Activated T-cell treated with anti-CD3 and anti-CD28 coated beads for 24 hours (primary cell): ENCODE data around the gene ARHGAP9.
"Not testable (repeated sequence)": the region's sequence is repeated elsewhere in the genome, so short reads cannot be mapped to it uniquely, and the experiment has no call there.

ENCODE experiments used
- DNase-seq: peaks from one replicate; pipeline ENCODE4 v3.0.0-alpha.2; 2020; ENCODE audit warnings: low read depth

Gene ARHGAP9

DNA sequence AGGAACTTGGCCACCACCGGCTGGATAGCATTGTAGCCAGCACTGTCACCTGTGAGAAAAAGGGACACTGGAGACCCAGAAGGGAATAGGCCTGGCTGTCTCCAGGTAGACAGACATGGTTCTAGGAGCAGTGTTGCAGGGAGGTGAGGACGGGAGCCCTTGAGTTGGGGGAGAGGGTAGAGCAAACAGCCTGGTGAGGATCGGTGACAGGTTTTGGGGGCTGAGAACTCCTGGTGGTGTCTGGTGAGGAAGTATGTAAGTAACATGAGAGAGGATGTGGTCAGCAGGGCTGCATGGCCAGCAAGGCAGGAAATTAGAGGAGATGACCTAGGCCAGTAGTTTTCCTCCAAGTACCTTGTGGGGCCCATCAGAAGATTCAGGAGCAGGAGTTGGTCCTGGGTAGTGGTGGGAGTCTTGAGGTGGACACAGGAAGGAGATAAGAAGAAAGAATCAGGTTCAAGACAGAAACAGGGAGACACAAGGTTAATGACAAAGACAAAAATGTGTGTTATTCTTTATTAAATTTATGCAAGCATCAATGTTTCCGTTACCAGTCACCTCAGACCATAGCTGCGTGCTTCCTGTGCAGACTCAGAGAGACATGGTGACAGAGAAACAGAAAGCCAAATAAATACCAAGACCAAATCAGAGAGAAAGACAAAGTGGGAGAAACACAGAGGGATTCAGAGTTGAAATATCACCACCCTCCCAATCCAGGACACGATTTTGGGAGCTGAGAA, at the start of gene ARHGAP9:
TSS of gene ARHGAP9 (minus strand) at position 491 of the 740 bp plus-strand sequence. CDS start at position 31, 460 bp downstream.
- DNase-seq: peak; percentile 50

- DNase-seq: no peak
These were observed 49.3 kb upstream of the ARHGAP9 start for GRCh38 chr12:57528831-57529555.

DNA sequence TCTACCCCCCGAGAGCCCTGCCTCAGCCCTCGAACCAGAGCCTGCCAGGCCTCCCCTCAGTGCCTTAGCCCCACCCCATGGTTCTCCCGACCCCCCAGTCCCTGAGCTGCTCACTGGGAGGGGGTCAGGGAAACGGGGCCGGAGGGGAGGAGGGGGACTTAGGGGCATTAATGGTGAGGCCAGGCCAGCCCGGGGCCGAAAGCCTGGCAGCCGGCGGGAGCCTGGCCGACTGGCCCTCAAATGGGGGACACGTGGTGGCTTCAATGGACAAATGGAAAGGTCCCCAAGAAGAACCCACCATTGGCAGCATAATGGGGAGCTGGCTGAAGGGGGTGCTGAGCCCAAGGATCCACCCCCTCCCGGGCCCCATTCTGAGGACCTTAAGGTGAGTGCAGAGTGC, 48.5 kb upstream of the ARHGAP9 start:
- no peak for DNase-seq

- no peak for DNase-seq
These were observed 47.5 kb upstream of the ARHGAP9 start for GRCh38 chr12:57527184-57527583.

- DNase-seq: no peak
These were observed 46.9 kb upstream of the ARHGAP9 start for GRCh38 chr12:57526477-57527126.

DNA sequence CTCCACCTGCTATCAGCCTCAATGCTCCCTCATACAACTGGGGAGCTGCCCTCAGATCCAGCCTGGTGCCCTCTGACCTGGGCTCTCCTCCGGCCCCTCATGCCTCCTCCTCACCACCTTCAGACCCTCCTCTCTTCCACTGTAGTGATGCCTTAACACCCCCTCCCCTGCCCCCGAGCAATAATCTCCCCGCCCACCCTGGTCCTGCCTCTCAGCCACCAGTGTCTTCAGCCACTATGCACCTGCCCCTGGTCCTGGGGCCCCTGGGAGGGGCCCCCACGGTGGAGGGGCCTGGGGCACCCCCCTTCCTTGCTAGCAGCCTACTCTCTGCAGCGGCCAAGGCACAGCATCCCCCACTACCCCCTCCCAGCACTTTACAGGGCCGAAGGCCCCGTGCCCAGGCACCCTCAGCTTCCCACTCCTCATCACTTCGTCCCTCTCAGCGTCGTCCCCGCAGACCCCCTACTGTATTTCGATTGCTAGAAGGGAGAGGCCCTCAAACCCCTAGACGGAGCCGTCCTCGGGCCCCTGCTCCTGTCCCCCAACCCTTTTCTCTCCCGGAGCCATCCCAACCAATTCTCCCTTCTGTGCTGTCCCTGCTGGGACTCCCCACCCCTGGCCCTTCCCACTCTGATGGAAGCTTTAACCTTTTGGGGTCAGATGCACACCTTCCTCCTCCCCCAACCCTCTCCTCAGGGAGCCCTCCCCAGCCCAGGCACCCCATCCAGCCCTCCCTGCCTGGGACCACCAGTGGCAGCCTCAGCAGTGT, 46.1 kb upstream of the ARHGAP9 start:
- no peak for DNase-seq

DNA sequence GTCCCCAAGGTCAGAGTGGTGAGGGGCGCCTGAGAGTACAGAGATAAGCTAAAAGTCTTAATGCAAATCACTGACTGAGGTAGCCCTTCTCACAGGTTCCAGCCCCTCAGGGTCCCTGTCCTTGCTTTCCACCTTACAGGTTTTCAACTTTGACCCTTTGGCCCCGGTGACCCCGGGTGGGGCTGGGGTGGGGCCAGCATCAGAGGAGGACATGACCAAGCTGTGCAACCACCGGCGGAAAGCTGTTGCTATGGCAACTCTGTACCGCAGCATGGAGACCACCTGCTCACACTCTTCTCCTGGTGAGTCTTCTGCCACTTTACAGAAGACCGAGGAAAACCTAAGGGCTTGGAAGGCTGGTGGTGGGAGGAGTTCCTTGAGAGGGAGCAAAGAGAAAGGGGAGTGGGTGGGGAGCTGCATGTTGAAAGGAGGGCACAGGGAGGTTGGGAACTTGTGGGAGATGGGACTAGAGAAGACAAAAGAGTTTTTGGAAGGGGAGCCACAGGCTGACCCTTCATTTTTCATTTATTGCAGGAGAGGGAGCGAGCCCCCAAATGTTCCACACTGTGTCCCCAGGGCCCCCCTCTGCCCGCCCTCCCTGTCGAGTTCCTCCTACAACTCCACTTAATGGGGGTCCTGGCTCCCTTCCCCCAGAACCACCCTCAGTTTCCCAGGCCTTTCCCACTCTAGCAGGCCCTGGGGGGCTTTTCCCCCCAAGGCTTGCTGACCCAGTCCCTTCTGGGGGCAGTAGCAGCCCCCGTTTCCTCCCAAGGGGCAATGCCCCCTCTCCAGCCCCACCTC, 45.3 kb upstream of the ARHGAP9 start:
- no peak for DNase-seq

DNA sequence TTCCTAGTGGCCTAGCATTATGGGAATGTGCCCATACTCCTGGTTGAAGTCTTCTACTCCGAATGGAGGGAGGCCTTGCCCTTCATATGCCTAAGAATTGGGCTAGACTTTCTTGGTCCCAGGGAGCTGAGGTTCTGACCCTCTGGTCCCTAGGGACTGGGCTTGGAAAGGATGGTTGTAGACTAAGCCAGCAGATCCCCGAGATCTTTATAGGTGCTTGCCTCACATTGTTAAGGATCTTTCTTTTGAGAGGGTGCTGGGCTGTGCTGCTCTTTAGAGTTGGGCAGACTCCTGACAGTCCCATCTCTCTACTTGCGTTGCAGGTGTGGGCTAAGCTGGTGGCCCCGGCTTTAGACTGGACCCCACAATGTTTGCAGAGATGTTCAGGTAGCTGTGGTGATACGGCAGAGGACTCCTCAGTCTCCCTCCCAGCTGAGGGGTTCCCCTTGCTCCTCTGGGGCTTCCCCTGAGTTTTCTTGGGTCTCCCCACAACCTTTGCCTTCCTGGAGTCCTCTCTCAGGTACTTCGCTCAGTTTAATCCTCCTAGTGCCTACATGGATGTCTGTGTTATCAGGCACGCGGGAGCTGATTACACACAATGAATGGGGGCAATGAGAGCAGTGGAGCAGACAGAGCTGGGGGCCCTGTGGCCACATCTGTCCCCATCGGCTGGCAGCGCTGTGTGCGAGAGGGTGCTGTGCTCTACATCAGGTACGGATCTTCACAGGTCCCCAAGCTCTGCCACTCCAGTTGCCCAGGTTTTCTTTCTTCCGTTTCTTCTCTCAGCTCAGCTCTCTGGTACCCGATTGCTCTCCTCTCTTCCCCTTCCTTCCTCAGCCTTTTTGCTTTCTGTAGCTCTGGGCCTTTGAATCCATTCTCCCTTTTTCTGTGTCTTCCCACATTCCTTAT, 44.3 kb upstream of the ARHGAP9 start:
- no peak for DNase-seq

DNA sequence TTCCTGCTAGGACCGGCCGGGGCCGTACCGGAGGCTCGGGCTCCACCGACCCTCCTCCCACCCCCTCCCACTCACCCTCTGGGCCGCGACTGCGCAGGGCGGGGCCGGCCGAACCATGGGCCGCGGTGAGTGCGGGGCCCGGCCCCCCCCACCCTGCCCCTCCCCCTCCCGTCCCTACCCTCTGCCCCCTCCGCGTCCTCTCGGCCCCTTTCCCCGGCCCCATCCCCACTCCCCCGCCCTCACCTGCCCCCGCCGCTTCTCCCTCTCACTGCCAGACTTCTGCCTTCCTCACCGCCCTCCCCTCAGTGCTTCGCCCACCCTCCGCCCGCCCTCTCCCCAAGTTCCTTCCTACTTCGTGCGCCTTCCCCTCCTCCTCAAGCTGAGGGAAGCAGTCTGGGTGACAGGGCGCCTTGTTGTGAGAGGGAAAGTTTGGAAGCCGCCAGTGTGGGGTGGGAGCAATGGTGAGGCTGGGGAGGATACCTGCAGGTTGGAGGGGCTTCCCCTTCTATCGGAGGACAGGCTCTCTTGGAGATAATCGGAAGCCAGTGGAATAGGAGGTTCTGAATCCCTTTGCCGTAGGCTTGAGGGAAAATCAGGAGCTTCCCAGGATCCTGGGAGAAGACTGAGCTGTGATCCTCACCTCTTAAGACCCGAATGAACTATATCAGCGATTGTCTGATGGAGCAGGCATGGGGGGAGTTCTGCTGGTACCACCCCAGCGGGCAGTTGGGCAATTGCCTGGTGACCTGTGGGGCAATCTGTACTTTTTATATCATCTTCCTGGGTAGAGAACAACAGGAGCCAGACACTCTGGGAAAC, 43.4 kb upstream of the ARHGAP9 start:
- no peak for DNase-seq

DNA sequence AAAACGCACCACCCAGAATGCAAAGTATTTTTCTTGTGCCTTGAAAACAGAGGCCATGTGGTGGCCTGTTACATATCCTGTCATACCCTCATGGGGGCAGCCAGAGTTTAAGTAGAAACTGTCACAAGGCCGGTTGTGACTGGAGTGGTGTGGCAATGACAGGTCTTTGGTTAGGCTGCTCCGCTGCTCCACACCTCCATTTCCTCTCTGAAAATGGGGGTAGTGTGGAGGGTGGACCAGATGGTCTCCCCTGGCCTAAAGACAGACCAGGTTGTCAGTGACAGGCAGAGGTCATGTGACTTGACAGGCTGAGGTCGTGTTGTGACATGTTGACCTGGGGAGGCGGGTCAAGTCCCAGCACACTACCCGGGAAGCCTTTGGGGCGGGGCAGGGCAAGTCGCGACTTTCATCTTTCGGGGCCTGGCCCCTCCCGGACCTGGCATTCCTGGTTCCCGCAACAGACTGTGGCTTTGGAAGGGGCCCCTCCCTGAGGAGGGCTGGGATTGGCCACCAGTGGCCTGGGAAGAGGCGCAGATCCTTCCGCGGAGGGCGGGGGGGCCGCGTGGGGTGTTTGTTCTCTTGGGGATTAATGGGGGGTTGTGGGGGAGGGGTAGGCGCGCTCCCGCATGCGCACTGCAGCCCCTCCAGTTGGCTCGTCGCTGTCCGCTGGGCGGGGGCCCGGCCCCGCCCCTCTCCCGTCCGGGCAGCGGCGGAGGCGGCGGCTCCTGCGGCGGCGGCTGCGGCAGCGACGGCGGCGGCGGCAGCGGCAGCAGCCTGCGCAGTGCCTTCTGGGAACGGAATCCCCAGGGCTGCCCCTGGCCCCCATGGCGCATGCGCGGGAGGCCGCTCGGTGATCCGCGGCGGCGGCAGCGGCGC, 42.6 kb upstream of the ARHGAP9 start, which contains the start of gene MBD6:
TSS of gene MBD6 (plus strand) at position 814 of the 876 bp plus-strand sequence. CDS start 1,480 bp downstream, outside the sequence.
- peak; percentile 84 for DNase-seq

- no peak for DNase-seq
These were observed 41.9 kb upstream of the ARHGAP9 start for GRCh38 chr12:57521525-57522010.

- peak; percentile 99 for DNase-seq
These were observed 40.6 kb upstream of the ARHGAP9 start, which contains the start of gene DDIT3 for GRCh38 chr12:57520053-57520818. TSS of gene DDIT3 (minus strand) at chr12:57520514. CDS start at chr12:57517406, 3,108 bp downstream.

- DNase-seq: no peak
These were observed 40.1 kb upstream of the ARHGAP9 start for GRCh38 chr12:57519796-57520052.

DNA sequence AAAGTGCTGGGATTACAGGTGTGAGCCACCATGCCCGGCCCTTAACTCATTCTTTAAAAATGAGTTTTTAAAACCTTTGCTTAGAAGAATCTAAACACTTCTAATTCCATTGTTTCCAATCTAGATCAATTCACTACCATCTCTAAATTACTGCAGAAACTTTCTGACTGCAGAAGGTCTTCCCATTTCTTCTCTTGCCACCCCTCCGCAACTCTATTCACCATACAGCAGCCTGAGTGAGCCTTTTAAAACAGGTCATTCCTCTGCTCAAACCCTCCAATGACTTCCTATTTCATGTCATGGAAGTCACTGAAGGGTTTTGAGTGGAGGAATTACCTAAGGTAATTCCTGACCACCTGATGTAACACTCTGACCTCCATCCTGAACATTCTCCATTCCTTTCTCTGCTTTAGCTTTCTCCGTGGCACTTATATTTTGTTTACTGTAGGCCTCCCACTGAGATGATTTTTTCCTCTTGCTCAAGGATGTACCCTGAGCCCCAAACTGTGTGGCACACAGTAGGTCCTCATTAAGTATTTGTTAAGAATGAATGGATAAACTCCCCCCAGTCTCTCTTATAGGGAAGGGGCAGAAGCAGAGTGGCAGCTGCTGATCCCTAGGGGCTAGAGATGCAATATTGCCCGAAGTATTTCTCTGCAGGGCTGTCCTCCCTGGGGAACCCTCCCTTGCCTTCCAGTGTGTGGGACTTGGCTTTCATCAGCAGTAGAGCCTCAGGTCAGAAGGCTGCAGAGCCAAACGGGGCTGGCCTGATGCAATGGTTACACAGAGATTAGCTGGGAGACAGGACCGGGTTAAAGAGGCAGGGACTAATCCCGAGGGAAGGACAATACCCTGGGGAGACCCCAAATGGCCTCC, 39.5 kb upstream of the ARHGAP9 start:
- no peak for DNase-seq

DNA sequence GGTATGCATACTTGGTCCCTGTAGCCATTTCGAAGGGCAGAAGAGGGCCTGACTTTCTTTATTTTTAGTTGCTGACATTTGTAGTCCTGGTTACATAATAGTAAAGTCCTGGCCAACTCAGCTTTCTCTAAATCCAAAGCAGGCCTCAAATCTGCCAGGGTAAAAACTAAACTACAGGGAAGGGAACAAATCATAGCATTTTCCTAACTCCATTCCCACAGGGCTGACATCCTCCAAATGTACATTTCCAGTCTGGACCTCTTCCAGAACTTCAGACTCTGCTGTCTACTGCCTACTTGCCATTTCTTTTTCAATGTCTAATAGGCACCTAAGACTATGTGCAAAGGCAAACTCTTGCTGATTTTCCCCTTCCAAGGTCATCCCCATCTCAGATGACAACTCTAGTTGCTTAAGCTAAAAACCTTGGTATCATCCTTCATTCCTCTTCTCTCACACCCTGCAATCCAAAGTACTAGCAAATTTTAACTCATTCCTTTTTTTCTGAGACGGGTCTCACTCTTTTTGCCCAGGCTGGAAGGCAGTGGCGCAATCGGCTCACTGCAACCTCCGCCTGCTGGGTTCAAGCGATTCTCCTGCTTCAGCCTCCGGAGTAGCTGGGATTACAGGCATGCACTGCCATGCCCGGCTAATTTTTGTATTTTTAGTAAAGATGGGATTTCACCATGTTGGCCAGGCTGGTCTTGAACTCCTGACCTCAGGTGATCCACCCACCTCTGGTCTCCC, 38.7 kb upstream of the ARHGAP9 start:
- DNase-seq: no peak

DNA sequence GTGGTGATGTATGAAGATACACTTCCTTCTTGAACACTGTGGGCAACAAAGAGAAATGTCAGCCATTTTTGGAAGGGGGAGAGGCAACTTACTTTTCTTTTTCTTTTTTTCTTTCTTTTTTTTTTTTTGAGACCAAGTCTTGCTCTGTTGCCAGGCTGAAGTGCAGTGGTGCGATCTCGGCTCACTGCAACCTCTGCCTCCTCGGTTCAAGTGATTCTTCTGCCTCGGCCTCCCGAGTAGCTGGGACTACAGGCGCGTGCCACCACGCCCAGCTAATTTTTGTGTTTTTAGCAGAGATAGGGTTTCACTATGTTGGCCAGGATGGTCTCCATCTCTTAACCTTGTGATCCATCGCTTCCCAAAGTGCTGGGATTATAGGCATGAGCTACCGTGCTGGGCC, 38.1 kb upstream of the ARHGAP9 start:
- not testable (repeated sequence) for DNase-seq
